GM19193 (cell line): ENCODE data around the gene DLX2.

Experiments
- POLR2A ChIP-seq: IDR thresholded peaks from 4 replicates; pipeline ENCODE4 v1.6.1; 2011; ENCODE audit not compliant: insufficient read depth, insufficient read length; ENCODE audit errors: extremely low read depth

The DLX2 gene

GRCh38 chr2:172052000-172052983 is 50.4 kb downstream of the DLX2 start:
- no peak for TF ChIP-seq POLR2A

GRCh38 chr2:172050479-172051125 is 52.1 kb downstream of the DLX2 start:
- TF ChIP-seq POLR2A = no peak

DNA sequence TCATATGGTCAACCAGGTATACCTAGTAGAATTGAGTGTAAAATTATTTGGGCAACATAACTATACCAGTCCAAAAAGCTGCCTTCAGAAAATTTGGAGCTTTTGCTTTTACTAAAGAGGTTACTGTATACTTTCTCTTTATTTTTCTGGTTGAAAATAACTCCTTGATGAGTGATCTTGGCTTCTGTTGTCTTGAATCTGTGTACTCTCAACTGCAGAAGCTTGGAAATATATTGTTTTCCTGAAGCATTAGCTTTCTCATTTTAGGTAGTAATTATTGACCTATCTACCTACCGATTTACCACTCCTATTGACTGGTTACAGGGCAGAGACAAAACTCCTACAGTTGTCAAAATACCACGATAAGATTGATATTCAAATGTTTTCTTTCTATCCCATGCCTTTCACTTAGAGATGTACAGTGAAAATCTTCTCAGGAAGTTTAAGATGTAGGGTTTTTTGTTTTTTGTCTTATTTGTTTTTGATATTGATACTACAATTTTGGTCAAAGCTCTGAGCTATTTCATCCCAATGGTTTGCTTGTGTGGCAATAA is 53.1 kb downstream of the DLX2 start:
- TF ChIP-seq POLR2A = no peak
